ENCODE data around the gene MCU. TPM values are rescaled to one million over a fixed set of nuclear protein-coding genes. Genes with fewer than 3 reads are reported as not detected.

MCU gene
- total RNA-seq, 1 donor from 2014 or later: 63.8 TPM

GRCh38 chr10:72862957-72863356 lies 171.0 kb downstream of the MCU start:
- no peak for DNase-seq (ENCODE audit: low spot score, unreplicated experiment)
- no peak for TF ChIP-seq CTCF (IDR thresholded peaks at IDR 0.05; ENCODE audit: unreplicated experiment)
- H3K27ac Mint-ChIP-seq: peak overlapping the region; percentile 2
- no peak overlapping the region for H3K4me3 Mint-ChIP-seq (ENCODE audit: low read depth)
- H3K9me3 Mint-ChIP-seq (ENCODE audit: low read depth): no peaks in the 10 kb centered on the region
- H3K27me3 Mint-ChIP-seq: no peaks in the 10 kb centered on the region
- peaks cover 14% of the 10 kb centered on the region for H3K36me3 Mint-ChIP-seq (ENCODE audit: insufficient read depth)
- H3K4me1 Mint-ChIP-seq (ENCODE audit: low read depth): peaks cover 5% of the 10 kb centered on the region

- Mint-ChIP-seq H3K4me3 (ENCODE audit: low read depth) (no peak overlapping the region), H3K9me3 (ENCODE audit: low read depth) (peaks cover 12% of the 10 kb centered on the region), H3K4me1 (ENCODE audit: low read depth) (peaks cover 5% of the 10 kb centered on the region), H3K36me3 (ENCODE audit: insufficient read depth) (peaks cover 45% of the 10 kb centered on the region), H3K27ac (no peak overlapping the region), H3K27me3 (no peaks in the 10 kb centered on the region)
- peak; percentile 60 for TF ChIP-seq CTCF (IDR thresholded peaks at IDR 0.05; ENCODE audit: unreplicated experiment)
- DNase-seq (ENCODE audit: low spot score, unreplicated experiment): no peak
These were observed 183.5 kb downstream of the MCU start for GRCh38 chr10:72875250-72876055.

GRCh38 chr10:72879245-72879644 lies 187.3 kb downstream of the MCU start:
- Mint-ChIP-seq H3K9me3 (ENCODE audit: low read depth) (peaks cover 21% of the 10 kb centered on the region), H3K27ac (no peak overlapping the region), H3K27me3 (no peaks in the 10 kb centered on the region), H3K36me3 (ENCODE audit: insufficient read depth) (peaks cover 47% of the 10 kb centered on the region), H3K4me3 (ENCODE audit: low read depth) (no peak overlapping the region), H3K4me1 (ENCODE audit: low read depth) (peaks cover 5% of the 10 kb centered on the region)
- TF ChIP-seq CTCF (IDR thresholded peaks at IDR 0.05; ENCODE audit: unreplicated experiment): no peak
- no peak for DNase-seq (ENCODE audit: low spot score, unreplicated experiment)

- Mint-ChIP-seq H3K27ac (no peak overlapping the region), H3K36me3 (ENCODE audit: insufficient read depth) (peaks cover 54% of the 10 kb centered on the region), H3K4me3 (ENCODE audit: low read depth) (no peak overlapping the region), H3K27me3 (no peaks in the 10 kb centered on the region), H3K9me3 (ENCODE audit: low read depth) (peaks cover 21% of the 10 kb centered on the region), H3K4me1 (ENCODE audit: low read depth) (peaks cover 5% of the 10 kb centered on the region)
- TF ChIP-seq CTCF (IDR thresholded peaks at IDR 0.05; ENCODE audit: unreplicated experiment): no peak
- no peak for DNase-seq (ENCODE audit: low spot score, unreplicated experiment)
These were observed 189.3 kb downstream of the MCU start for GRCh38 chr10:72881291-72881690.

GRCh38 chr10:72883861-72884260 lies 191.9 kb downstream of the MCU start:
- DNase-seq (ENCODE audit: low spot score, unreplicated experiment): no peak
- Mint-ChIP-seq H3K9me3 (ENCODE audit: low read depth) (peaks cover 12% of the 10 kb centered on the region), H3K36me3 (ENCODE audit: insufficient read depth) (peaks cover 50% of the 10 kb centered on the region), H3K4me3 (ENCODE audit: low read depth) (no peak overlapping the region), H3K27ac (no peak overlapping the region), H3K4me1 (ENCODE audit: low read depth) (no peaks in the 10 kb centered on the region), H3K27me3 (no peaks in the 10 kb centered on the region)
- no peak for TF ChIP-seq CTCF (IDR thresholded peaks at IDR 0.05; ENCODE audit: unreplicated experiment)
